HG02678 (cell line): ENCODE results near the gene MYOZ2.

Source experiments
- ATAC-seq: cut with Tn5 transposase; IDR thresholded peaks from one replicate; pipeline ENCODE4 v1.9.1; 2021; ENCODE audit warnings: mild to moderate bottlenecking, moderate library complexity; ENCODE audit not compliant: unreplicated experiment

MYOZ2 gene

GRCh38 chr4:119135721-119136121, at the start of gene MYOZ2:
TSS of gene MYOZ2 (plus strand) at chr4:119135832. CDS start at chr4:119136526, 694 bp downstream.
- ATAC-seq = no peak

GRCh38 chr4:119087121-119087520, 48.5 kb upstream of the MYOZ2 start:
- no peak for ATAC-seq

GRCh38 chr4:119087656-119088055, 48.0 kb upstream of the MYOZ2 start:
- ATAC-seq = no peak

- no peak for ATAC-seq
Observed at GRCh38 chr4:119093042-119093827, 42.4 kb upstream of the MYOZ2 start.

- no peak for ATAC-seq
Observed at GRCh38 chr4:119097282-119097900, 38.2 kb upstream of the MYOZ2 start.

GRCh38 chr4:119098306-119098705, 37.3 kb upstream of the MYOZ2 start:
- ATAC-seq = no peak

- ATAC-seq = no peak
Observed at GRCh38 chr4:119099227-119099810, 36.3 kb upstream of the MYOZ2 start.

- ATAC-seq = no peak
Observed at GRCh38 chr4:119100655-119101054, 35.0 kb upstream of the MYOZ2 start.

- ATAC-seq = no peak
Observed at GRCh38 chr4:119103263-119103662, 32.4 kb upstream of the MYOZ2 start.

- ATAC-seq = no peak
Observed at GRCh38 chr4:119104644-119105273, 30.9 kb upstream of the MYOZ2 start.

GRCh38 chr4:119105605-119106004, 30.0 kb upstream of the MYOZ2 start:
- no peak for ATAC-seq

- ATAC-seq = no peak
Observed at GRCh38 chr4:119106036-119107000, 29.3 kb upstream of the MYOZ2 start.

- ATAC-seq = no peak
Observed at GRCh38 chr4:119110121-119110520, 25.5 kb upstream of the MYOZ2 start.

GRCh38 chr4:119111296-119111695, 24.3 kb upstream of the MYOZ2 start:
- no peak for ATAC-seq

GRCh38 chr4:119113033-119113655, 22.5 kb upstream of the MYOZ2 start:
- ATAC-seq = no peak

GRCh38 chr4:119116021-119116420, 19.6 kb upstream of the MYOZ2 start:
- ATAC-seq = no peak

GRCh38 chr4:119116925-119117900, 18.4 kb upstream of the MYOZ2 start:
- no peak for ATAC-seq

- ATAC-seq = no peak
Observed at GRCh38 chr4:119118397-119118796, 17.2 kb upstream of the MYOZ2 start.

- ATAC-seq = no peak
Observed at GRCh38 chr4:119124352-119124751, 11.3 kb upstream of the MYOZ2 start.
